ENCODE results near the gene RPL32. TPM values are rescaled to one million over a fixed set of nuclear protein-coding genes. Genes with fewer than 3 reads are reported as not detected.
A peak's percentile ranks its signal among the peaks of the same experiment; 100 is the strongest.
"Not testable (repeated sequence)": the region's sequence is repeated elsewhere in the genome, so short reads cannot be mapped to it uniquely, and the experiment has no call there.

RPL32 gene
- total RNA-seq, 4 donors from 2014 or later = 373 to 937 (median 550) TPM

DNA sequence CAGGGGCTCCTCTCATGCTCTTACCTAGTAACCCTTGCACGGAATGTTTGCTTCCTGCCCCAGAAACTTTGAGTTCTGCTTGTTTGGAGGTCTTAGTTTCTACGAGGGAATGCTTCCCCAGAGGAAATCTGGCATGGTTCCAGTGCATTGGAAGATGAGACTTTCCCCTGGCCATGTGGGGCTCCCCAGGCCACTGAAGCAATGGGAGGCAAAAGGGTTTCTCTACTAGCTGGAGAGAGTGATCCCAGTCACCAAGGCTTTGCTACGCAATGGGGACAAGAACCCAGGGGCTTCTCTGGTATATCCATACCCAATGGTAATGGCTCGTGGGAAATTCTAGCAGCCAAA is 44.2 kb upstream of the RPL32 start:
- in situ Hi-C loops (cut with MboI; ENCODE audit: low pct_ligation_motif_present in 1 of 4, low pct_unique_long_range_greater_than_20kb in 1 of 4, low sequenced_read_pairs in 3 of 4) = no loop called here
- 75 to 100% methylated on average over 1 to 4 of the region's 4 CpGs for WGBS, 2 donors (ENCODE audit: low coverage in 1 of 2)
- intact Hi-C loops (cut with DNase I; ENCODE audit: low total_unique reads) = no loop called here
- Histone ChIP-seq H3K36me3 (no peaks in the 10 kb centered on the region), H3K4me3 (no peak overlapping the region), H3K27ac (no peak overlapping the region), H3K4me1 (no peaks in the 10 kb centered on the region), H3K27me3 (peaks cover 18% of the 10 kb centered on the region), H3K9me3 (no peaks in the 10 kb centered on the region)
- TF ChIP-seq POLR2AphosphoS5 (IDR thresholded peaks at IDR 0.05) = no peak
- TF ChIP-seq POLR2A (IDR thresholded peaks at IDR 0.05) = no peak
- no peak for TF ChIP-seq EP300 (IDR thresholded peaks at IDR 0.05; ENCODE audit: low read depth)
- TF ChIP-seq, protein P1, sequence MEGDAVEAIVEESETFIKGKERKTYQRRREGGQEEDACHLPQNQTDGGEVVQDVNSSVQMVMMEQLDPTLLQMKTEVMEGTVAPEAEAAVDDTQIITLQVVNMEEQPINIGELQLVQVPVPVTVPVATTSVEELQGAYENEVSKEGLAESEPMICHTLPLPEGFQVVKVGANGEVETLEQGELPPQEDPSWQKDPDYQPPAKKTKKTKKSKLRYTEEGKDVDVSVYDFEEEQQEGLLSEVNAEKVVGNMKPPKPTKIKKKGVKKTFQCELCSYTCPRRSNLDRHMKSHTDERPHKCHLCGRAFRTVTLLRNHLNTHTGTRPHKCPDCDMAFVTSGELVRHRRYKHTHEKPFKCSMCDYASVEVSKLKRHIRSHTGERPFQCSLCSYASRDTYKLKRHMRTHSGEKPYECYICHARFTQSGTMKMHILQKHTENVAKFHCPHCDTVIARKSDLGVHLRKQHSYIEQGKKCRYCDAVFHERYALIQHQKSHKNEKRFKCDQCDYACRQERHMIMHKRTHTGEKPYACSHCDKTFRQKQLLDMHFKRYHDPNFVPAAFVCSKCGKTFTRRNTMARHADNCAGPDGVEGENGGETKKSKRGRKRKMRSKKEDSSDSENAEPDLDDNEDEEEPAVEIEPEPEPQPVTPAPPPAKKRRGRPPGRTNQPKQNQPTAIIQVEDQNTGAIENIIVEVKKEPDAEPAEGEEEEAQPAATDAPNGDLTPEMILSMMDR (IDR thresholded peaks at IDR 0.05) = no peak
- no peak for DNase-seq

DNA sequence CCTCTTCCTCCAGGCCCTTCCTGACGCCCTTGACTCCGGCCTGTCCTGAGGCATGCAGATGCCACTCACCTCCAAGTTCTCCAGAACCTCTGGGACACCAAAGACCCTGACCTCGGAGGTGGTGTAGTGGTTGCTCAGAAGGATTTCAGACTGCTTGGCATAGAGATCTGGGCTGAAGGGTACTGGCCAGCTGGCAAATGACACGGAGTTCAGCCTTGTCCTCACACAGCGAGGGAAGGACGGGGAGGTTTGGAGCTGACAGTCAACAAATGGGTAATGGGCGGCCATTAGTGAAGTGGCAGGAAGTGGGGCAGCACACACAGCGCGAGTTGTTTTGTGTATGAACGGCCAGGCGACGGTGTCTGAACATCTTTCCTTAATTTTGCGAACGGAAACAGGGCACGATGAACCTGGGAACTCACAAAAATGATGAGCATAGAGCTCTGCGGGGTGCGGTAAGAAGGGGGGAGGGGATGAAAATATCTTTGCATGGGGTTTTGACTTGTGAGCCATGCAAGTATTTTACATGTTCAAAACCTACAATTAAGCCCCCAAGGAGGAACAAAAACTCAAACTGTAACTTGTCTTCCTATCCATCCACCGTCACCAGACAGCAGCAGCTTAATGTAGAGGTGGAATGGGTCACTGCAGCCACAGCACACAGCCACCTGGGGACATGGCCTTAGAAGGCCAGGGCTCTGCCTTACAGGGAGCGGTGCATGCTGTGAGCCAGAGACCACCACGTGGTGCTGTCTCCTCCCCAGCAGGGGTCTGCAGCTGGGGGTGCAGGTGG is 43.6 kb upstream of the RPL32 start:
- TF ChIP-seq, protein P1 (IDR thresholded peaks at IDR 0.05) = no peak
- TF ChIP-seq POLR2A (IDR thresholded peaks at IDR 0.05) (no peak), EP300 (IDR thresholded peaks at IDR 0.05; ENCODE audit: low read depth) (no peak), POLR2AphosphoS5 (IDR thresholded peaks at IDR 0.05) (no peak)
- no peaks in the 10 kb centered on the region for H3K36me3 ChIP-seq
- DNase-seq = no peak
- in situ Hi-C loops (cut with MboI; ENCODE audit: low pct_ligation_motif_present in 1 of 4, low pct_unique_long_range_greater_than_20kb in 1 of 4, low sequenced_read_pairs in 3 of 4) = no loop called here
- H3K4me1 ChIP-seq = no peaks in the 10 kb centered on the region
- WGBS, 2 donors (ENCODE audit: low coverage in 1 of 2) = 90 to 92% methylated on average over 8 to 20 of the region's 20 CpGs
- peak overlapping the region in 2 of 4 donors; percentile 55 to 58 for H3K27ac ChIP-seq
- no peak overlapping the region for H3K4me3 ChIP-seq
- peaks cover 13% of the 10 kb centered on the region for H3K27me3 ChIP-seq
- intact Hi-C loops (cut with DNase I; ENCODE audit: low total_unique reads) = no loop called here
- no peaks in the 10 kb centered on the region for H3K9me3 ChIP-seq

DNA sequence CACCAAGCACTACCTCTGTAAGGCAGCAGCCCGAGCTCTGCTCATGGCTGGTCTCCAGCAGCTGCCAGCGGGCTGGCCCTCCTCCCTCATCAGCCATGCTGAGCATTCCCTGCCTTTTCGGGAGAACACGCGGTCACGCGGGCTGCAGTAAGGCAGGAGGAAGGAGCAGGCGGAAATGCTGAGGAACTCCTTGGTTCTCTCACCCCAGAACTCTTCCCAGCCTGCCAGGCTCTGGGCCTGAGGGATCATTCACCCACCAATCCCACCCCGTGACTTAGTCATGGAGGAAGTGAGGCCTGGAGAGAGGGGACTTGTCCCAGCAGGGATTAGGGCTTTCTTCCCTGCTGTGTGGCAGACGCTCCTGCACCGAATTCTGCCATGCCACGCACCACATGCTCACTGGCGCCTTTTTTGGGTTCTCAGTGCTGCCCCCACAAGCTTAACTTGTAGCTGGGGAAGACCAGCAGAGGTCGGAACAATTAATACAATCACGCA is 42.9 kb upstream of the RPL32 start:
- peak overlapping the region in 2 of 4 donors; percentile 55 to 58 for H3K27ac ChIP-seq
- no peaks in the 10 kb centered on the region for H3K9me3 ChIP-seq
- TF ChIP-seq POLR2AphosphoS5 (IDR thresholded peaks at IDR 0.05) = no peak
- no peak for TF ChIP-seq EP300 (IDR thresholded peaks at IDR 0.05; ENCODE audit: low read depth)
- TF ChIP-seq, protein P1 (IDR thresholded peaks at IDR 0.05) = no peak
- no peak for TF ChIP-seq POLR2A (IDR thresholded peaks at IDR 0.05)
- intact Hi-C loops (cut with DNase I; ENCODE audit: low total_unique reads) = no loop called here
- 69% methylated on average over 13 of the region's 15 CpGs; no CpG with 5 or more reads in 1 of the 2 donors for WGBS, 2 donors (ENCODE audit: low coverage in 1 of 2)
- no peak overlapping the region for H3K4me3 ChIP-seq
- no peaks in the 10 kb centered on the region for H3K36me3 ChIP-seq
- peaks cover 9% of the 10 kb centered on the region for H3K27me3 ChIP-seq
- DNase-seq = peak; percentile 37
- in situ Hi-C loops (cut with MboI; ENCODE audit: low pct_ligation_motif_present in 1 of 4, low pct_unique_long_range_greater_than_20kb in 1 of 4, low sequenced_read_pairs in 3 of 4) = no loop called here
- H3K4me1 ChIP-seq = no peaks in the 10 kb centered on the region

DNA sequence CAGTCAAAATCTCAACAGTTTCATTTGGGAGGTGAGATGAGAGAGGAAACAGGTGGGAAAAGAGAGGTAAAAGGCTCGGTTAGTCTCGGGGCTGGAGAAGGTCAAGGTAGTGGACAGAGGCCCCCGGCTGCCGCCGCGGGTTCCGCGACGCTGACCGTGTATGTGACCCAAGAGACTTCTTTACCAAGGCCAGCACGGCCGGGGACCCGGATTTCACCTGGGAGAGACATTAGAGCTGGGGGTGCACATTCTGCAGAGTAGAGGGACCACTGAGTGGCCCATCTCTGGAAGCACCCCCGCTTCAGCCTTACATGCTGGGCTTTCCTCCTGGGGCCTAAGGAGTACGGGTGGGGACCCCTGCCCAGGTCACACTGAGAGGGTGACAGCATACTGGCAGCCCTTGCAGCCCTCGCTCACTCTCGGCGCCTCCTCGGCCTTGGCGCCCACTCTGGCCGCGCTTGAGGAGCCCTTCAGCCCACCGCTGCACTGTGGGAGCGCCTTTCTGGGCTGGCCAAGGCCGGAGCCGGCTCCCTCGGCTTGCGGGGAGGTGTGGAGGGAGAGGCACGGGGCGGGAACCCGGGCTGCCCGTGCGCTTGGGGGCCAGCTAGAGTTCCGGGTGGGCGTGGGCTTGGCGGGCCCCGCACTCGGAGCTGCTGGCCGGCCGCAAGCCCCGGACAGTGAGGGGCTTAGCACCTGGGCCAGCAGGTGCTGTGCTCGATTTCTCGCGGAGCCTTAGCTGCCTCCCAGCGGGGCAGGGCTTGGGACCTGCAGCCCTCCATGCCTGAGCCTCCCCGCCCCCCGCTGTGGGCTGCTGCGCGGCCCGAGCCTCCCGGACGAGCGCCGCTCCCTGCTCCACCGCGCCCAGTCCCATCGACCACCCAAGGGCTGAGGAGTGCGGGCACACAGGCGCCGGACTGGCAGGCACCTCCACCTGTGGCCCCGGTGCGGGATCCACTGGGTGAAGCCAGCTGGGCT is 41.3 kb upstream of the RPL32 start:
- no peaks in the 10 kb centered on the region for H3K36me3 ChIP-seq
- no peaks in the 10 kb centered on the region for H3K9me3 ChIP-seq
- H3K27ac ChIP-seq = no peak overlapping the region
- peaks cover 9% of the 10 kb centered on the region for H3K27me3 ChIP-seq
- in situ Hi-C loops (cut with MboI; ENCODE audit: low pct_ligation_motif_present in 1 of 4, low pct_unique_long_range_greater_than_20kb in 1 of 4, low sequenced_read_pairs in 3 of 4) (no loop called here), intact Hi-C loops (cut with DNase I; ENCODE audit: low total_unique reads) (no loop called here)
- 90 to 93% methylated on average over 4 to 37 of the region's 62 CpGs for WGBS, 2 donors (ENCODE audit: low coverage in 1 of 2)
- TF ChIP-seq EP300 (IDR thresholded peaks at IDR 0.05; ENCODE audit: low read depth) = no peak
- TF ChIP-seq, protein P1 (IDR thresholded peaks at IDR 0.05) = no peak
- no peak for DNase-seq
- H3K4me3 ChIP-seq = no peak overlapping the region
- no peaks in the 10 kb centered on the region for H3K4me1 ChIP-seq

DNA sequence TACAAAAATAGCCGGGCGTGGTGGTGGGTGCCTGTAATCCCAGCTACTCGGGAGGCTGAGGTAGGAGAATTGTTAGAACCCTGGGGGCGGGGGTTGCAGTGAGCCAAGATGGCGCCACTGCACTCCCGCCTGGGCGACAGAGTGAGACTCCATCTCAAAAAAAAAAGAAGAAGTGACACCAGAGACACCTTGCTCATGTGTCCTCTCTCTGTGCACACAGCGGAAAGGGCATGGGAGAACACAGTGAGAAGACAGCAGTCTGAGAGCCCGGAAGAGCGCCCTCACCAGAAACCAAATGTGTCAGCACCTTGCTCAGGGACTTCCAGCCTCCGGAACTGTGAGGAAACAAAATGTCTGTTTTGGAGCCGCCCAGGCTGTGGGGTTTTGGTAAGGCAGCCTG is 40.5 kb upstream of the RPL32 start:
- H3K9me3 ChIP-seq; DNase-seq; in situ Hi-C loops (cut with MboI; ENCODE audit: low pct_ligation_motif_present in 1 of 4, low pct_unique_long_range_greater_than_20kb in 1 of 4, low sequenced_read_pairs in 3 of 4); H3K4me3 ChIP-seq; H3K27ac ChIP-seq; H3K27me3 ChIP-seq; H3K4me1 ChIP-seq; intact Hi-C loops (cut with DNase I; ENCODE audit: low total_unique reads); H3K36me3 ChIP-seq: not testable (repeated sequence)
- WGBS, 2 donors (ENCODE audit: low coverage in 1 of 2) = 94 to 100% methylated on average over 1 to 12 of the region's 12 CpGs
